Neural progenitor cell (in vitro differentiated cells): Measurements from ENCODE around the gene PREX1. TPM values are rescaled to one million over a fixed set of nuclear protein-coding genes. Genes with fewer than 3 reads are reported as not detected.

Source experiments
- DNase-seq: peaks from one replicate; pipeline ENCODE4 v3.0.0-alpha.2; 2016; ENCODE audit warnings: low spot score
- H2AFZ ChIP-seq: fragments of 200-600 bp; sonication (generic); replicated peaks from 2 replicates; pipeline ENCODE4 v1.6.1; 2016; ENCODE audit warnings: antibody characterized with exemption
- H3F3A ChIP-seq: fragments of 200-600 bp; sonication (generic); 2 replicates; pipeline ENCODE4 v1.6.1; 2016; ENCODE audit warnings: antibody characterized with exemption, low read depth
- H3K27ac ChIP-seq: fragments of 200-600 bp; sonication (generic); 2 replicates; pipeline ENCODE4 v1.5.1; 2016; ENCODE audit warnings: mild to moderate bottlenecking
- H3K27me3 ChIP-seq: fragments of 200-600 bp; sonication (generic); 2 replicates; pipeline ENCODE4 v1.6.1; 2016; ENCODE audit warnings: mild to moderate bottlenecking, moderate library complexity
- H3K36me3 ChIP-seq: fragments of 200-600 bp; sonication (generic); 2 replicates; pipeline ENCODE4 v1.5.1; 2016
- H3K4me1 ChIP-seq: fragments of 200-600 bp; sonication (generic); 2 replicates; pipeline ENCODE4 v1.6.1; 2016; ENCODE audit warnings: mixed run types
- H3K4me2 ChIP-seq: fragments of 200-600 bp; sonication (generic); 2 replicates; pipeline ENCODE4 v1.6.1; 2016
- H3K4me3 ChIP-seq: fragments of 200-600 bp; sonication (generic); 2 replicates; pipeline ENCODE4 v1.5.1; 2016
- H3K79me2 ChIP-seq: fragments of 200-600 bp; sonication (generic); 2 replicates; pipeline ENCODE4 v1.6.1; 2016; ENCODE audit warnings: low read depth
- H3K9ac ChIP-seq: fragments of 200-600 bp; sonication (generic); 2 replicates; pipeline ENCODE4 v1.6.1; 2016
- H3K9me3 ChIP-seq: fragments of 200-600 bp; sonication (generic); 2 replicates; pipeline ENCODE4 v1.5.1; 2016; ENCODE audit warnings: low read depth
- H4K20me1 ChIP-seq: fragments of 200-600 bp; sonication (generic); 2 replicates; pipeline ENCODE4 v1.6.1; 2016; ENCODE audit warnings: low read depth
- H3K27ac Mint-ChIP-seq: 3 replicates; pipeline ENCODE4 v1.8.0; 2021; ENCODE audit warnings: mixed read lengths
- H3K27me3 Mint-ChIP-seq: 2 replicates; pipeline ENCODE4 v1.8.0; 2022; ENCODE audit warnings: low read depth, mild to moderate bottlenecking, inconsistent platforms, moderate library complexity, mixed read lengths; ENCODE audit not compliant: insufficient read depth
- H3K36me3 Mint-ChIP-seq: 3 replicates; pipeline ENCODE4 v1.8.0; 2021; ENCODE audit warnings: mixed read lengths
- H3K4me1 Mint-ChIP-seq: 3 replicates; pipeline ENCODE4 v1.8.0; 2021; ENCODE audit warnings: mixed read lengths
- H3K4me3 Mint-ChIP-seq: 3 replicates; pipeline ENCODE4 v1.8.0; 2021; ENCODE audit warnings: mild to moderate bottlenecking, moderate library complexity, mixed read lengths
- H3K9me3 Mint-ChIP-seq: 3 replicates; pipeline ENCODE4 v1.8.0; 2020; ENCODE audit warnings: mixed read lengths
- EZH2 ChIP-seq: fragments of 200-600 bp; sonication (generic); IDR thresholded peaks from 2 replicates; pipeline ENCODE4 v1.6.1; 2017; ENCODE audit warnings: antibody characterized with exemption, mild to moderate bottlenecking, moderate library complexity
- EZH2phosphoT487 ChIP-seq: fragments of 200-600 bp; sonication (generic); IDR thresholded peaks from 2 replicates; pipeline ENCODE4 v1.6.1; 2017; ENCODE audit warnings: antibody characterized with exemption
- total RNA-seq: library from RNA; depleted of rRNA; stranded (reverse); fragments of >200 nt; gene quantifications from 2 replicates; pipeline ENCODE4 v1.2.3, GENCODE V29; 2015; ENCODE audit warnings: low replicate concordance
- TF ChIP-seq, protein P1 (sequence below): fragments of 200-600 bp; sonication (generic); IDR thresholded peaks from 2 replicates; pipeline ENCODE4 v1.5.1; 2017; ENCODE audit warnings: antibody characterized with exemption, mild to moderate bottlenecking

The PREX1 gene
- total RNA-seq, 1 donor from 2014 or later = 4.5 TPM

DNA sequence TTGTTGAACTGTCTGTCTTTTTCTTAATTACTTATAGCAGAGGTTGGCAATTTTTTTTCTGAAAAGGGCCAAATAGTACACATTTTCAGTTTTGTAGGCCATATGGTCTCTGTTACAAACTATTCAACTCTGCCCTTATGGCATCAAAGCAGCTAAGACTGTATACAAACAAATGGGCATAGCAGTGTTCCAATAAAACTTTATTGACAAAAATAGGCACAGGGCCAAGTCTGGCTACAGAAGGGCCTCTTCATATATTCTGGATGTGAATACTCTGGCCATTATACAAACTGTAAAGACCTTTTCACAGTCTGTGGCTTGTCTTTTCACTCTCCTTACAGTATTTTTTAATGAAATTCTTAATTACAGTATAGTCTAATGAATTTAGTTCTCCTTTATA lies 132.1 kb downstream of the PREX1 start:
- Histone ChIP-seq H3K79me2 (no peaks in the 10 kb centered on the region), H3K27ac (no peak overlapping the region), H3F3A (no peaks in the 10 kb centered on the region), H2AFZ (no peak overlapping the region), H3K4me3 (no peak overlapping the region), H4K20me1 (no peaks in the 10 kb centered on the region), H3K36me3 (no peaks in the 10 kb centered on the region), H3K4me2 (no peak overlapping the region), H3K9ac (no peak overlapping the region), H3K9me3 (no peaks in the 10 kb centered on the region), H3K4me1 (no peaks in the 10 kb centered on the region), H3K27me3 (no peaks in the 10 kb centered on the region)
- DNase-seq = no peak
- H3K4me3 Mint-ChIP-seq = no peak overlapping the region
- peaks cover 9% of the 10 kb centered on the region for H3K4me1 Mint-ChIP-seq
- TF ChIP-seq EZH2phosphoT487 (no peak), EZH2 (no peak)
- TF ChIP-seq, protein P1, sequence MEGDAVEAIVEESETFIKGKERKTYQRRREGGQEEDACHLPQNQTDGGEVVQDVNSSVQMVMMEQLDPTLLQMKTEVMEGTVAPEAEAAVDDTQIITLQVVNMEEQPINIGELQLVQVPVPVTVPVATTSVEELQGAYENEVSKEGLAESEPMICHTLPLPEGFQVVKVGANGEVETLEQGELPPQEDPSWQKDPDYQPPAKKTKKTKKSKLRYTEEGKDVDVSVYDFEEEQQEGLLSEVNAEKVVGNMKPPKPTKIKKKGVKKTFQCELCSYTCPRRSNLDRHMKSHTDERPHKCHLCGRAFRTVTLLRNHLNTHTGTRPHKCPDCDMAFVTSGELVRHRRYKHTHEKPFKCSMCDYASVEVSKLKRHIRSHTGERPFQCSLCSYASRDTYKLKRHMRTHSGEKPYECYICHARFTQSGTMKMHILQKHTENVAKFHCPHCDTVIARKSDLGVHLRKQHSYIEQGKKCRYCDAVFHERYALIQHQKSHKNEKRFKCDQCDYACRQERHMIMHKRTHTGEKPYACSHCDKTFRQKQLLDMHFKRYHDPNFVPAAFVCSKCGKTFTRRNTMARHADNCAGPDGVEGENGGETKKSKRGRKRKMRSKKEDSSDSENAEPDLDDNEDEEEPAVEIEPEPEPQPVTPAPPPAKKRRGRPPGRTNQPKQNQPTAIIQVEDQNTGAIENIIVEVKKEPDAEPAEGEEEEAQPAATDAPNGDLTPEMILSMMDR = no peak
- peaks cover 38% of the 10 kb centered on the region for H3K36me3 Mint-ChIP-seq
- no peaks in the 10 kb centered on the region for H3K9me3 Mint-ChIP-seq
- no peak overlapping the region for H3K27ac Mint-ChIP-seq
- peaks cover 2% of the 10 kb centered on the region for H3K27me3 Mint-ChIP-seq

DNA sequence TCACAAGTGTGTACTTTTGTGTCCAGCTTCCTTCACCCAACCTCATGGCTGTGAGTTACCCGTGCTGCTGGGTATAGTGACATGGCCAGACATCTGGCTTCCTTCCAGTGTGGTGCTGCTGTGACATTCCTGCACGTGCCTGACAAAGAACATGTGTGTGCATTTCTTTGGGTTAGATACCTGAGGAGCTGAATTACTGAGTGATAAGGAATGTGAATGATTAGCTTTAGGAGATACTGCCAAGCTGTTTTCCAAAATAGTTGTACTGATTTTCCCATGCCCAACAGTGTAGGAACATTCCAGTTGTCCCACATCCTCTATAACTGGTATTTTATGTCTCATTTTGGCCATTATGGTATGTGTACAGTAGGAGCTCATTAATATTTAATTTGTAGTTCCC lies 132.5 kb downstream of the PREX1 start:
- no peak overlapping the region for H3K4me2 ChIP-seq

DNA sequence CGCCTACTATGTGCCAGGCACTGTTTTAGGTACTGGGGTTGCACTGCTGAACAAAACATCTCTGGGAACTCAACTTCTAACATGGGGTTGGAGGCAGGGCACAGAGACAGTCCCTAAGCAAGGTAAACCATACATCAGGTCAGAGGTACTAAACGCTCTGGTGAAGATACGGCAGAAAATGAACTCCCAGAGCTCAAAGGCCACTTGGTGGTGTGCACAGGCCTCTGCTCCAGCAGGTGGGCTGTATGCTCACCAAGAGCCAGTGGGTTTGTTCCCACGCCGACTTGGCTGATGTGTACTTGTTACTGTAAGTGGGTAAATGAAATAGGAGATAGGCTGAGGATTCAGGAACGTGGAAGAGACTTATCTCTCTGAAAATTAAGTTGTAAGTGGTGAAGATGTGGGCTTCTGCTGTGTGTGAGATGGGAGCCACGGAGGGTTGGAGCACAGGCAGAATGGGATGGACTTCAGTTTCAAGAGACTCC lies 133.4 kb downstream of the PREX1 start:
- no peak overlapping the region for H3K27ac ChIP-seq
- H3K9me3 Mint-ChIP-seq = no peaks in the 10 kb centered on the region
- H3K27ac Mint-ChIP-seq = no peak overlapping the region

More for the DNA sequence above, 132.5 kb downstream of the PREX1 start:
- no peaks in the 10 kb centered on the region for H3K4me1 ChIP-seq
- H3F3A ChIP-seq = no peaks in the 10 kb centered on the region
- no peaks in the 10 kb centered on the region for H3K36me3 ChIP-seq
- Mint-ChIP-seq H3K4me1 (peaks cover 10% of the 10 kb centered on the region), H3K36me3 (peaks cover 36% of the 10 kb centered on the region), H3K27me3 (no peaks in the 10 kb centered on the region), H3K9me3 (no peaks in the 10 kb centered on the region), H3K27ac (no peak overlapping the region), H3K4me3 (no peak overlapping the region)
- TF ChIP-seq, protein P1 = no peak
- TF ChIP-seq EZH2 (no peak), EZH2phosphoT487 (no peak)
- no peaks in the 10 kb centered on the region for H3K79me2 ChIP-seq
- H3K27ac ChIP-seq = no peak overlapping the region
- H3K27me3 ChIP-seq = no peaks in the 10 kb centered on the region
- DNase-seq = no peak
- no peak overlapping the region for H3K4me3 ChIP-seq
- H4K20me1 ChIP-seq = no peaks in the 10 kb centered on the region
- no peak overlapping the region for H2AFZ ChIP-seq
- no peak overlapping the region for H3K9ac ChIP-seq
- no peaks in the 10 kb centered on the region for H3K9me3 ChIP-seq

More for the DNA sequence above, 133.4 kb downstream of the PREX1 start:
- no peaks in the 10 kb centered on the region for H3K9me3 ChIP-seq
- no peak overlapping the region for H3K4me2 ChIP-seq
- Mint-ChIP-seq H3K27me3 (no peaks in the 10 kb centered on the region), H3K4me3 (no peak overlapping the region), H3K36me3 (peaks cover 35% of the 10 kb centered on the region), H3K4me1 (peaks cover 10% of the 10 kb centered on the region)
- DNase-seq = no peak
- H3F3A ChIP-seq = no peaks in the 10 kb centered on the region
- no peak overlapping the region for H2AFZ ChIP-seq
- no peaks in the 10 kb centered on the region for H3K36me3 ChIP-seq
- H3K79me2 ChIP-seq = no peaks in the 10 kb centered on the region
- no peaks in the 10 kb centered on the region for H3K4me1 ChIP-seq
- no peaks in the 10 kb centered on the region for H3K27me3 ChIP-seq
- TF ChIP-seq EZH2phosphoT487 = no peak
- no peak for TF ChIP-seq EZH2
- TF ChIP-seq, protein P1 = no peak
- H4K20me1 ChIP-seq = no peaks in the 10 kb centered on the region
- no peak overlapping the region for H3K9ac ChIP-seq
- H3K4me3 ChIP-seq = no peak overlapping the region
